22Rv1 (cell line): ENCODE results near the gene NOS3.

Source experiments
- ZFX ChIP-seq: fragments of 450-650 bp; IDR thresholded peaks from 2 replicates; pipeline ENCODE4 v1.6.1; 2017; ENCODE audit warnings: antibody characterized with exemption, borderline replicate concordance
- TF ChIP-seq, protein P1 (sequence below): fragments of 450-650 bp; IDR thresholded peaks from 2 replicates; pipeline ENCODE4 v1.5.1; 2017; ENCODE audit warnings: mild to moderate bottlenecking

DNA sequence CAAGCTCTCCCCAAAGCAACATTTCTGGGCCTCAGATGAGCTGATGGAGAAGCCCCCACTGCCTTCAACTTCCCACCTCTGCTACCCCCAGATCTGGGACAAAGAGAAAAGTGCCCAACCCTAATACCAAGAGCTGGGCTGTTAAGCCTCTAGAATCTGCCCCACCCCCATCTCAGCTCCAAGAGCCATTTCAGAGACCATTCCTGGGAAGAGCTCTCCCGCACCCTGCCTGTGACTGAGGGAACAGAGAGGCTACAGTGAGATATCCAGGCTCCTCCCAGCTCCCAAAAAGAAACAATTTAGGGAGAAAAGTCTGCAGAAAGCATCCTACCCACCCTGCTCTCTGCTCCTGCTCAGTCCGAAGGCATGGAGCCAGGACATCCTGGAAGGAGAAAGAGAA lies 10.2 kb upstream of the NOS3 start:
- TF ChIP-seq, protein P1, sequence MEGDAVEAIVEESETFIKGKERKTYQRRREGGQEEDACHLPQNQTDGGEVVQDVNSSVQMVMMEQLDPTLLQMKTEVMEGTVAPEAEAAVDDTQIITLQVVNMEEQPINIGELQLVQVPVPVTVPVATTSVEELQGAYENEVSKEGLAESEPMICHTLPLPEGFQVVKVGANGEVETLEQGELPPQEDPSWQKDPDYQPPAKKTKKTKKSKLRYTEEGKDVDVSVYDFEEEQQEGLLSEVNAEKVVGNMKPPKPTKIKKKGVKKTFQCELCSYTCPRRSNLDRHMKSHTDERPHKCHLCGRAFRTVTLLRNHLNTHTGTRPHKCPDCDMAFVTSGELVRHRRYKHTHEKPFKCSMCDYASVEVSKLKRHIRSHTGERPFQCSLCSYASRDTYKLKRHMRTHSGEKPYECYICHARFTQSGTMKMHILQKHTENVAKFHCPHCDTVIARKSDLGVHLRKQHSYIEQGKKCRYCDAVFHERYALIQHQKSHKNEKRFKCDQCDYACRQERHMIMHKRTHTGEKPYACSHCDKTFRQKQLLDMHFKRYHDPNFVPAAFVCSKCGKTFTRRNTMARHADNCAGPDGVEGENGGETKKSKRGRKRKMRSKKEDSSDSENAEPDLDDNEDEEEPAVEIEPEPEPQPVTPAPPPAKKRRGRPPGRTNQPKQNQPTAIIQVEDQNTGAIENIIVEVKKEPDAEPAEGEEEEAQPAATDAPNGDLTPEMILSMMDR = no peak
- no peak for TF ChIP-seq ZFX
